ENCODE measurements around the gene CCDC88C. TPM values are rescaled to one million over a fixed set of nuclear protein-coding genes. Genes with fewer than 3 reads are reported as not detected.

The CCDC88C gene
- polyA plus RNA-seq, 2 of the 4 experiments (the other 2 are of a cell fraction) = 2.9 to 3.7 TPM

DNA sequence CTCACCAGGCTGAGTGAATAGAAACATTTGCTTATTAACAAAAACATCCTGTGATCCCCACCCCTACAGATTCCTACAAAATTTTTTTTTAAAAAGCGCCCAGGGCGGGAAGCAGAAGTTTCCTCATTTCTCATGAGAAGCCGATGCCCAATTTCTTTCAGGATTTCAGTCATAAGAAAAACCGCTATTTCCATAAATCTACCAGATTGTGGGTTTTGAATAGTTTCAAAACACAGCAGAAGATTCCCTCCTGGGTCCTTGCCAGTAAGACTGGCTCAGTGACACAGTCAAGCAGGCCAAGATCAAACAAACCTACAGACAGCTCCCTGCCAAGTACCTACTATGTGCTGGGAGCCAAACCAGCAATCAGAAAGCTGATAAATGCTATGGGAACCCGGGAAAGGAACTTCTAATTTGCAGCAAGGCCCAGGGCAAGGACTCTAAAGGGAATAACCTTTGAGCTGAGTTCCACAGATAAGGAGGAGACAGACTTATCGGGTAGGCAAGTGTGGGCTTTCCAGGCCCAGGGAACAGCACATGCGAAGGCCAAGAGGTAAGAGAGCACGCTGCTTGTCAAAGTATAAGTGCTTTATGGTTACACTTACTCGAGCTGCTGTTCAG lies 68.7 kb downstream of the CCDC88C start:
- ChIA-PET CTCF (interaction anchor here (1.2 to 2.3 kb wide), 2 partner anchors 19 to 26 kb away, joined by 3 to 10 read pairs; no protein-coding TSS in a partner anchor), POLR2A (no interaction called here)
- Histone ChIP-seq H3K9me3 (no peaks in the 10 kb centered on the region), H3K4me2 (no peak overlapping the region), H3K4me3 (no peak overlapping the region), H3K27ac (no peak overlapping the region), H3K4me1 (no peaks in the 10 kb centered on the region)
- WGBS (ENCODE audit: missing lambda C conversion rate) = 86% methylated on average over 9 of the region's 9 CpGs
- DNase-seq (ENCODE audit: low read depth in 1 of 2, low spot score in 1 of 2) (no peak), ATAC-seq (no peak), FAIRE-seq (no peak)
- TF ChIP-seq, protein P1, sequence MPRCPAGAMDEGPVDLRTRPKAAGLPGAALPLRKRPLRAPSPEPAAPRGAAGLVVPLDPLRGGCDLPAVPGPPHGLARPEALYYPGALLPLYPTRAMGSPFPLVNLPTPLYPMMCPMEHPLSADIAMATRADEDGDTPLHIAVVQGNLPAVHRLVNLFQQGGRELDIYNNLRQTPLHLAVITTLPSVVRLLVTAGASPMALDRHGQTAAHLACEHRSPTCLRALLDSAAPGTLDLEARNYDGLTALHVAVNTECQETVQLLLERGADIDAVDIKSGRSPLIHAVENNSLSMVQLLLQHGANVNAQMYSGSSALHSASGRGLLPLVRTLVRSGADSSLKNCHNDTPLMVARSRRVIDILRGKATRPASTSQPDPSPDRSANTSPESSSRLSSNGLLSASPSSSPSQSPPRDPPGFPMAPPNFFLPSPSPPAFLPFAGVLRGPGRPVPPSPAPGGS (IDR thresholded peaks at IDR 0.05) = no peak
- no peak for TF ChIP-seq JUNB (IDR thresholded peaks at IDR 0.05)
- TF ChIP-seq FOSL2 (IDR thresholded peaks at IDR 0.05) = no peak
- TF ChIP-seq FOSL2 (CRISPR knock-in tag; IDR thresholded peaks at IDR 0.05) = no peak
- TF ChIP-seq RCOR1 (IDR thresholded peaks at IDR 0.05; ENCODE audit: low read depth, low read length) = no peak
- TF ChIP-seq RNF2 (IDR thresholded peaks at IDR 0.05; ENCODE audit: borderline replicate concordance, low read depth) = no peak
- no peak for TF ChIP-seq KDM5A (IDR thresholded peaks at IDR 0.05)
- no peak for TF ChIP-seq ZC3H11A (IDR thresholded peaks at IDR 0.05)

DNA sequence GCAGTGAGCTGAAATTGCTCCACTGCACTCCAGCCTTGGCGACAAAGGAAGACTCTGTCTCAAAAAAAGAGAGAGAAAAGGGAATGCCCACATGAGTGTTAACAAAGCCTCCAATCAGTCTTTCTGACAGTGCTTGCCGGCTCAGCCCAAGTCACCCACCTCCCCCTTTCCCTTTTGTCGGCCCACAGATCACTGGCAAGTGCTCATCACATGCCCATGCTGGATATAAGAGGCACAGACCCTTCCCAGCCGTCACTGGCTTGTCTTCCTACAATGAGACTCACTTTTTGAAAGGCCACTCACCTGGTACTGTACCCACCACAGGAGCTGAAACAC lies 70.8 kb downstream of the CCDC88C start:
- WGBS (ENCODE audit: missing lambda C conversion rate) = 93% methylated on average over 4 of the region's 4 CpGs
- H3K4me3 ChIP-seq = no peak overlapping the region
- CTCF ChIA-PET = interaction anchor here (1.3 to 12.3 kb wide), 2 partner anchors 10 to 22 kb away, joined by 3 to 124 read pairs; no protein-coding TSS in a partner anchor
- ATAC-seq (no peak), FAIRE-seq (no peak), DNase-seq (ENCODE audit: low read depth in 1 of 2, low spot score in 1 of 2) (no peak)
- H3K27ac ChIP-seq = no peak overlapping the region
- H3K9me3 ChIP-seq = no peaks in the 10 kb centered on the region
- POLR2A ChIA-PET = no interaction called here
- no peaks in the 10 kb centered on the region for H3K4me1 ChIP-seq
- TF ChIP-seq RARB (CRISPR knock-in tag; IDR thresholded peaks at IDR 0.05) = no peak
- TF ChIP-seq HDAC2 (IDR thresholded peaks at IDR 0.05) = no peak
- no peak for TF ChIP-seq ZC3H11A (IDR thresholded peaks at IDR 0.05)
- TF ChIP-seq ZFP36 (IDR thresholded peaks at IDR 0.05; ENCODE audit: borderline replicate concordance, partially characterized antibody) = no peak
- TF ChIP-seq FOSL2 (IDR thresholded peaks at IDR 0.05) = no peak
- TF ChIP-seq FOSL2 (CRISPR knock-in tag; IDR thresholded peaks at IDR 0.05) = no peak
- TF ChIP-seq, protein P2, sequence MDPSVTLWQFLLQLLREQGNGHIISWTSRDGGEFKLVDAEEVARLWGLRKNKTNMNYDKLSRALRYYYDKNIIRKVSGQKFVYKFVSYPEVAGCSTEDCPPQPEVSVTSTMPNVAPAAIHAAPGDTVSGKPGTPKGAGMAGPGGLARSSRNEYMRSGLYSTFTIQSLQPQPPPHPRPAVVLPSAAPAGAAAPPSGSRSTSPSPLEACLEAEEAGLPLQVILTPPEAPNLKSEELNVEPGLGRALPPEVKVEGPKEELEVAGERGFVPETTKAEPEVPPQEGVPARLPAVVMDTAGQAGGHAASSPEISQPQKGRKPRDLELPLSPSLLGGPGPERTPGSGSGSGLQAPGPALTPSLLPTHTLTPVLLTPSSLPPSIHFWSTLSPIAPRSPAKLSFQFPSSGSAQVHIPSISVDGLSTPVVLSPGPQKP (IDR thresholded peaks at IDR 0.05; ENCODE audit: low read depth, low read length) = no peak
- TF ChIP-seq FOSB (CRISPR knock-in tag; IDR thresholded peaks at IDR 0.05) = no peak
- no peak for TF ChIP-seq EHMT2 (IDR thresholded peaks at IDR 0.05; ENCODE audit: low read depth)
- no peak for TF ChIP-seq NR3C1 (IDR thresholded peaks at IDR 0.05)
- H3K4me2 ChIP-seq = no peak overlapping the region

DNA sequence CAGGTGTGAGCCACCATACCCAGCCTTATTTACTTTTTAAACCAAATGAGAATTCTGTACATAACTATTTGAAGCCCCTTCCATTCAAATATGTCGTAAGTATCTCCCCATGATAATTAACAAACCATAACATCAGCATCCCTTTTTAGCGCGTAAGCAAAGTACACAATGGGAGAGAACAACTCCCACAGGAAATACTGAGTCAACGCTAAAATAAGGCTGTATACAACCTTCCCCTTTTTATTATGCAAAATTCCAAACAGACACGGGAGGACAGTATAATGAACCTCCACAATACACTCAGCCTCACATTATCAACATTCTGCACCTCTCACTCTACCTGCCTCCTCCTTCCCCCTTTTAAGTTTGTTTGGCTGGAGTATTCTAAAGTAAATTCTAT lies 73.5 kb downstream of the CCDC88C start:
- no peaks in the 10 kb centered on the region for H3K4me1 ChIP-seq
- H3K27ac ChIP-seq = no peak overlapping the region
- 84% methylated on average over 5 of the region's 5 CpGs for WGBS (ENCODE audit: missing lambda C conversion rate)
- FAIRE-seq (no peak), DNase-seq (ENCODE audit: low read depth in 1 of 2, low spot score in 1 of 2) (no peak), ATAC-seq (no peak)
- H3K4me2 ChIP-seq = no peak overlapping the region
- TF ChIP-seq KDM5A (IDR thresholded peaks at IDR 0.05) = no peak
- TF ChIP-seq HOXB13 (CRISPR knock-in tag; IDR thresholded peaks at IDR 0.05; ENCODE audit: low read depth) = no peak
- TF ChIP-seq CBX2 (IDR thresholded peaks at IDR 0.05; ENCODE audit: borderline replicate concordance, low read depth) = no peak
- no peak for TF ChIP-seq KDM1A (IDR thresholded peaks at IDR 0.05; ENCODE audit: low read depth)
- TF ChIP-seq BHLHE40 (IDR thresholded peaks at IDR 0.05; ENCODE audit: low read depth, low read length) = no peak
- no peak for TF ChIP-seq EHMT2 (IDR thresholded peaks at IDR 0.05; ENCODE audit: low read depth)
- TF ChIP-seq ZFP36 (IDR thresholded peaks at IDR 0.05; ENCODE audit: borderline replicate concordance, partially characterized antibody) = no peak
- TF ChIP-seq, protein P3, sequence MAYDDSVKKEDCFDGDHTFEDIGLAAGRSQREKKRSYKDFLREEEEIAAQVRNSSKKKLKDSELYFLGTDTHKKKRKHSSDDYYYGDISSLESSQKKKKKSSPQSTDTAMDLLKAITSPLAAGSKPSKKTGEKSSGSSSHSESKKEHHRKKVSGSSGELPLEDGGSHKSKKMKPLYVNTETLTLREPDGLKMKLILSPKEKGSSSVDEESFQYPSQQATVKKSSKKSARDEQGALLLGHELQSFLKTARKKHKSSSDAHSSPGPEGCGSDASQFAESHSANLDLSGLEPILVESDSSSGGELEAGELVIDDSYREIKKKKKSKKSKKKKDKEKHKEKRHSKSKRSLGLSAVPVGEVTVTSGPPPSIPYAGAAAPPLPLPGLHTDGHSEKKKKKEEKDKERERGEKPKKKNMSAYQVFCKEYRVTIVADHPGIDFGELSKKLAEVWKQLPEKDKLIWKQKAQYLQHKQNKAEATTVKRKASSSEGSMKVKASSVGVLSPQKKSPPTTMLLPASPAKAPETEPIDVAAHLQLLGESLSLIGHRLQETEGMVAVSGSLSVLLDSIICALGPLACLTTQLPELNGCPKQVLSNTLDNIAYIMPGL (CRISPR knock-in tag; IDR thresholded peaks at IDR 0.05; ENCODE audit: borderline replicate concordance) = no peak
- TF ChIP-seq, protein P4, sequence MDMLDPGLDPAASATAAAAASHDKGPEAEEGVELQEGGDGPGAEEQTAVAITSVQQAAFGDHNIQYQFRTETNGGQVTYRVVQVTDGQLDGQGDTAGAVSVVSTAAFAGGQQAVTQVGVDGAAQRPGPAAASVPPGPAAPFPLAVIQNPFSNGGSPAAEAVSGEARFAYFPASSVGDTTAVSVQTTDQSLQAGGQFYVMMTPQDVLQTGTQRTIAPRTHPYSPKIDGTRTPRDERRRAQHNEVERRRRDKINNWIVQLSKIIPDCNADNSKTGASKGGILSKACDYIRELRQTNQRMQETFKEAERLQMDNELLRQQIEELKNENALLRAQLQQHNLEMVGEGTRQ (IDR thresholded peaks at IDR 0.05) = no peak
- no peak for TF ChIP-seq MAFK (IDR thresholded peaks at IDR 0.05; ENCODE audit: partially characterized antibody)
- TF ChIP-seq SREBF2 (IDR thresholded peaks at IDR 0.05) = no peak
- TF ChIP-seq EP300 (IDR thresholded peaks at IDR 0.05) = no peak
- no peak for TF ChIP-seq PHF8 (IDR thresholded peaks at IDR 0.05; ENCODE audit: borderline replicate concordance, low read depth)
- TF ChIP-seq RAD21 (conservative IDR thresholded peaks at IDR 0.05 in 1 of 2, IDR thresholded peaks at IDR 0.05 in 1 of 2) = no peak
- no peak for TF ChIP-seq NR3C1 (IDR thresholded peaks at IDR 0.05)
- no peak for TF ChIP-seq FOSL2 (IDR thresholded peaks at IDR 0.05)
- no peak for TF ChIP-seq FOSL2 (CRISPR knock-in tag; IDR thresholded peaks at IDR 0.05)
- TF ChIP-seq MYC (IDR thresholded peaks at IDR 0.05; ENCODE audit: borderline replicate concordance, low read length) = no peak
- ChIA-PET POLR2A (no interaction called here), CTCF (interaction anchor here (12.3 kb wide), 1 partner anchor 19 kb away, joined by 124 read pairs; no protein-coding TSS in a partner anchor)
- H3K9me3 ChIP-seq = no peaks in the 10 kb centered on the region
- no peak overlapping the region for H3K4me3 ChIP-seq

Data from A549 (cell line).